COLO668 (cell line): ENCODE results near the gene ZFP62.
A peak's percentile ranks its signal among the peaks of the same experiment; 100 is the strongest.
"Not testable (repeated sequence)": the region's sequence is repeated elsewhere in the genome, so short reads cannot be mapped to it uniquely, and the experiment has no call there.

Experiments used
- DNase-seq: peaks from one replicate; lab custom pipeline; 2025; ENCODE audit not compliant: unreplicated experiment; lab: John Stamatoyannopoulos, UW

The ZFP62 gene

DNA sequence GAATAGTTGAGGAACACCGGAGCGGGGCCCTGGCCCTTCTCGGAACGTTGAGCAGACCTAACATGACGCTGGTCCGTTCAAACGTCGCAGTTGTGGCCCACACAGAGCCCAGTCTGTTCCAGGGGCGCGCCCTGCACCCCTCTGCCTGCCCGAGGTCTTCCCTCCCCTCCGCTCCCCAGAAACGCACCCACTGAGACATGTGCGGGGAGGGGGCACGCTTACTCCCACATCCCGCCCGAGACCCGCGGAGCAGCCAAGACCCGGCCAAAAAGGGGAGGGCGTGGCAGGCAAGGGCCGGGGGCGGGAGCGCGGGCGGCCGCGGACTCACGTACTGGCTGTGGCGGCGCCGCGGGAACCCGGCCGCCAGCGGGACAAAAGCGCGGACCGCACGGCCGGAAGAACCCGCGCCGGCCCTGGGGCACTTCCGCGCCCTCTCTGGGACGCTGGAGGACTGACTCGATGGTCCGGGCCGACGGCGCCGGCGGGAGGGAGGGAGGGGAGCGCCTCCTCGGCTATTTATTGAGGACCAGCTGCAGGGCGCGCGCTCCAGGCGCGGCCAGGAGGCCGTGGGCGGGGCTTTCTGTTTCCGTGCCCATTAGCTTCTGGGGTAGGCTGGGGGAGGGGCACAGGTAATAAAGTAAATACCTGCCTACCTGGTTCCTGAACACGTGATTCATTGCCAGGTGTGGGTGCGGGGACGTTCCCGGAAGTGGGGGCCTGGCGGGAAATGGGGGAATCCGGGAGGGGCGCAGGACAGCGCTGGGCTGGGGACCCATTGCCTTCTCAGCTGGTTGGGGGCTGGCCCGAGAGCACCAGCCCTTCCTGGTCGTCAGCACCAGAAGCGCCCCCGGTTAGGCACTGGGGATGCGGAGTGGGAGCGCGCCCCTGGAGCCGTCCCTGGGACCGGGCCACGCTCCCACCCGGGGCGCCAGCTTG lies at the start of gene ZFP62:
Gene ZFP62, minus strand, starts transcription at position 390 of the 936 bp plus-strand sequence. Its CDS starts 57 bp downstream, at position 333.
- peak; percentile 93 for DNase-seq

DNA sequence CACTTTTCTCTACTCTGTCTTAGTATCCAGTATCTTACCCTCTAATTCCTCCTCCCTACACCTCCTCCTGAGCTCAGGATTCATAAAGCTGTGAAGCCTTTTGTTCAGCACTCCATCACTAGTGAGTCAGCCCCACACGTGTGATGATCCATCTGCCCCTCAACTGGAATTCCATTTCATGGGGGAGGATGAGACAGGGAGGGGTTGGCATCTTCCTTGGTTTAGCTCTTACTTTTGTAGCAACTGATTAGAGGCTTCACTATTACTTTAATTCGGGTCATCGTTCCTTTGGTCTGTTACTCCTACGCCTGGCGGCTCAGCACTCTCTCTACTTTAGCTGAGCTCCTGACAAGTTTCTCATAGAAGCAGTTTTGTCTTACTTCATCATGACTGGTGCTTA lies 49.7 kb upstream of the ZFP62 start:
- no peak for DNase-seq

DNA sequence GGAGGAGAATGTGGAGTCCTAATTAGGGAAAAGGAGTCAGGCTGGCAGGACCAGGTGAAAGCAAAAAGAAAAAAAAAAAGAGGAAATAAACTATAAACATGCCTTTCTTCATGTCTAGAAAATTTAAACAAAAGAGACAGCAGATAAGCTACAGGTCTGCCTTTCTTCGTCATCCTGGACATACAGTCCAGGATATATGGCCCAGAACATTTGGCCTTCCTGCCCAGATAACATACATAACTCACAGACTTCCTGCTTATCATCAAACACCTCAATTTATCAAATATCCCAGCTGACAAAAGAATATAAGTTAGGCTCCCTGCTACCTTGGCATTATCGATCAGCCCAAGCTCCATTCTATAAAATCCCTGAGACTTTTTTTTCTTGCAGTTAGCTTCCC lies 49.1 kb upstream of the ZFP62 start:
- no peak for DNase-seq

DNA sequence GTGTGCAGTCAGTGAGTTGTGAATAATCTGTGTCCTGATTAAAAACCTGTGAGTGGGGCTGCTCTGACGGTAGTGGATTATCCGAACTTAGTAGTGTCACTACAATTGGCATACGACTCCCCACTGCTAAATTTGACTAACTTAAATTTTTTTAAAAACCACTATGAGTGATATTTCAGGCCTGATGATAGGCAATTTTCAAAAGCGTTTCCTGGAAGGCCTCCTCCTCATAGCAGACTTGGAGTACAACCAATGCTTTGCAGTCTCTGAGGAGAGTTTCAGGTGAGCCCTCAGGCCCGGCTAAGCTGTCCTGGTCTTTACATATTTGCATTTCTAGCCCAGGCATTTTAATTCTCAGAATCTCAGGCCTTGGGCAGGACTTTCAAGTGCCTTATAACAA lies 48.7 kb upstream of the ZFP62 start:
- DNase-seq: no peak

DNA sequence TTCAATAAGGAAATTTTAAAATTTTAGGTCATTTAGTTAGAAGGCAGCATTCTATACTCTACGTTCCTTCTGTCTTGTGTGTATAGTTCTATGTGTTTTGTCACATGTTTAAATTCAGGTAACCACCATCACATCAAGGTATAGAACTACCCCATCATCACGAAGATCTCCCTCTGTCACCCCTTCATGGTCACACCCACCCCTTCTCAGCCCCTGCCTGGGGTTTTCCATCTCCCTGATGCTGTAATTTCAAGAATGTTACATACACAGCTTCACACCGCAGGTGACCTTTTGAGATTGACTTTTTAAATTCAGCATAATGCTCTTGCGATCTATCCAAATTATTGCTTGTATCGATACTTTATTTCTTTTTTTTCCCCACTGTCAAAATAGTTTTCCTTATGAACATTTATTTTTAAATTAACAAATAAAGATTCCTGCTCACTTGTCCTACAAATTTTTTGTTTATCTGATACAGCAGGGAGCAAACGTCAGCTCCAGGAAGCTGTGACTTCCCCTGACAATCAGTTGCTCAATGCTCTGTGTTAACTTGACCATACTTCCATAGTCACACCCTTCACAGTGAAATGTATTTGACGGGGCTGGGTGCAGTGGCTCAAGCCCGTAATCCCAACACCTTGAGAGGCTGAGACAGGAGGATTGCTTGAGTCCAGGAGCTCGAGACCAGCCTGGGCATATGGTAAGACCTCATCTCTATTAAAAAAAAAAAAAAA lies 48.1 kb upstream of the ZFP62 start:
- DNase-seq: no peak

DNA sequence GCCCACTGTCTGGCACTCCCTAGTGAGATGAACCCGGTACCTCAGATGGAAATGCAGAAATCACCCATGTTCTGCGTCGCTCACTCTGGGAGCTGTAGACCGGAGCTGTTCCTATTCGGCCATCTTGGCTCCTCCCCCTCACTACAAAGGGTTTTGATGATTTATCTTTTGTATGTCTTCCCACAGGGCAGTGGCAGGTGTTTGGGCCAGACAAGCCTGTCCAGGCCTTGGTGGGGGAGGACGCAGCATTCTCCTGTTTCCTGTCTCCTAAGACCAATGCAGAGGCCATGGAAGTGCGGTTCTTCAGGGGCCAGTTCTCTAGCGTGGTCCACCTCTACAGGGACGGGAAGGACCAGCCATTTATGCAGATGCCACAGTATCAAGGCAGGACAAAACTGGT lies 47.3 kb upstream of the ZFP62 start:
- no peak for DNase-seq

- DNase-seq: no peak
Measured at GRCh38 chr5:180901319-180902009, 40.4 kb upstream of the ZFP62 start.

DNA sequence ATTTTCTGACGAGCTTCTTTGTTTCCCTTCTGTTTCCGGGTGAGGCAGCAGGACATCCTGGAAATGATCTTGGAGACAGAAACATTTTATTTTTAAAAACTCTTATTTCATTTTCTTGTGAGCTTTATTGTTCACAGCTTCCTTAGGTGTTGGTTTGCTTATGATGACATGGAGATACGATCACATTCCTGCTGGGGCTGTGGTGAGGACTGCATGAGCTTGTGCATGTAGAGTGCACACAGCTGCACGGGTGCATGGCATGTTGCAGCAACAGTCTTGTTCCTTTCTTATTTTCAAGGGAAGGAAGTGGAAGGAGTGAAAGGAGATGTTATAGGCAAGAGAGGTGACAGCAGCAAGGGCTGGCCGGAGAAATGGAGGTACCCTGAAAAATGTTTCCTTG lies 39.1 kb upstream of the ZFP62 start:
- no peak for DNase-seq

DNA sequence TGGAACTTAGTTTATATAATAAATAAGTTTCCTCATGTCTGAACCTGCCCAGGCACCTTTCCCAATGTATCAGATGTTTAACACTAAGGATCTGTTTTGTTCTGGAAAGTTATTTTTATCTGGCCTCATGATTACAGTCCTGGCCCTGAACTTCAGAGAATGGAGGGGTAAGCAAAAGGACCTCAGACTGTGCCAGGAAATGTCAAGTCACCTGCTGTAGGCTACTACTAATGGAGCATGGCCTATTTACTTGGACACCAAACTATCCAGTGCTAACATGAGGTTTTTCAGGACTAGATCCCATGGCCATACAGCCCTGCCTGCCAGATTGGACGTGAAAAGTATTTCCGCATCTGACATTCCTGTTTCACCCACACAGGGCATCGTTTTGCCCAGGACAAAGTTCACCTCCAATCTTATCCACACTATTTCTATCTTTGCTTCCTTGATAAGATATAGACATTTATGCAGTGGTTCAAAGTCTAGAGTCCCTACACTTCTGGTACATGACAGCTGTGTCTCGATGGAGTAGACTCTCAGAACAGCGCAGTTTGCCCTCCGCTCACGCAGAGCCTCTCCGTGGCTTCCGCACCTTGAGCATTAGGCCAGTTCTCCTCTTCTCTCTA lies 37.7 kb upstream of the ZFP62 start, which contains the start of gene BTNL8:
Gene BTNL8, plus strand, starts transcription at position 539 of the 626 bp plus-strand sequence. CDS start 152 bp downstream, outside the sequence.
- DNase-seq: no peak

DNA sequence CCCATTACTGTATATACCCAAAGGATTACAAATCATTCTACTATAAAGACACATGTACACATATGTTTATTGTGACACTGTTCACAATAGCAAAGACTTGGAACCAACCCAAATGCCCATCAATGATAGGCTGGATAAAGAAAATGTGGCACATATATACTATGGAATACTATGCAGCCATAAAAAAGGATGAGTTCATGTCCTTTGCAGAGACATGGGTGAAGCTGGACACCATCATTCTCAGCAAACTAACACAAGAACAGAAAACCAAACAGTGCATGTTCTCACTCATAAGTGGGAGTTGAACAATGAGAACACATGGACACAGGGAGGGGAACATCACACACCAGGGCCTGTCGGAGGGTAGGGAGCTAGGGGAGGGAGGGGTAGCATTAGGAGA lies 34.3 kb upstream of the ZFP62 start:
- not testable (repeated sequence) for DNase-seq

GRCh38 chr5:180889381-180889780 lies 28.3 kb upstream of the ZFP62 start:
- DNase-seq: no peak

DNA sequence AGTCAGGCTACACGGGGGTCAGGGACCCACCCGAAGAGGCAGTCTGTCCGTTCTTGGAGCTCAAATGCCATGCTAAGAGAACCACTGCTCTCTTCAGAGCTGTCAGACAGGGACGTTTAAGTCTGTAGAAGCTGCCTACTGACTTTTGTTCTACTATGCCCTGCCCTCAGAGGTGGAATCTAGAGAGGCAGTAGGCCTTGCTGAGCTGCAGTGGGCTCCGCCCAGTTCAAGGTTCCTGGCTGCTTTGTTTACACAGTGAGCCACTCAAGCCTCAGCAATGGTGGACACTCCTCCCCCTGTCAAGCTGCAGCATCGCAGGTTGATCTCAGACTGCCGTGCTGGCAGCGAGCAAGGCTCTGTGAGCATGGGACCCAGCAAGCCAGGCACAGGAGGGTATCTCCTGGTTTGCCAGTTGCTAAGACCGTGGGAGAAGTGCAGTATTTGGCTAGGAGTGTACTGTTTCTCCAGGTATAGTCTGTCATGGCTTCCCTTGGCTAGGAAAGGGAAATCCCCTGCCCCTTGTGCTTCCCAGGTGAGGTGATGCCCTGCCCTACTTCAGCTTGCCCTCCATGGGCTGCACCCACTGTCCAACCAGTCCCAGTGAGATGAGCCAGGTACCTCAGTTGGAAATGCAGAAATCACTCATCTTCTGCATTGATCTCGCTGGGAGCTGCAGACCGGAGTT lies 24.9 kb upstream of the ZFP62 start:
- peak; percentile 44 for DNase-seq

- DNase-seq: no peak
Measured at GRCh38 chr5:180875860-180876426, 14.9 kb upstream of the ZFP62 start.

DNA sequence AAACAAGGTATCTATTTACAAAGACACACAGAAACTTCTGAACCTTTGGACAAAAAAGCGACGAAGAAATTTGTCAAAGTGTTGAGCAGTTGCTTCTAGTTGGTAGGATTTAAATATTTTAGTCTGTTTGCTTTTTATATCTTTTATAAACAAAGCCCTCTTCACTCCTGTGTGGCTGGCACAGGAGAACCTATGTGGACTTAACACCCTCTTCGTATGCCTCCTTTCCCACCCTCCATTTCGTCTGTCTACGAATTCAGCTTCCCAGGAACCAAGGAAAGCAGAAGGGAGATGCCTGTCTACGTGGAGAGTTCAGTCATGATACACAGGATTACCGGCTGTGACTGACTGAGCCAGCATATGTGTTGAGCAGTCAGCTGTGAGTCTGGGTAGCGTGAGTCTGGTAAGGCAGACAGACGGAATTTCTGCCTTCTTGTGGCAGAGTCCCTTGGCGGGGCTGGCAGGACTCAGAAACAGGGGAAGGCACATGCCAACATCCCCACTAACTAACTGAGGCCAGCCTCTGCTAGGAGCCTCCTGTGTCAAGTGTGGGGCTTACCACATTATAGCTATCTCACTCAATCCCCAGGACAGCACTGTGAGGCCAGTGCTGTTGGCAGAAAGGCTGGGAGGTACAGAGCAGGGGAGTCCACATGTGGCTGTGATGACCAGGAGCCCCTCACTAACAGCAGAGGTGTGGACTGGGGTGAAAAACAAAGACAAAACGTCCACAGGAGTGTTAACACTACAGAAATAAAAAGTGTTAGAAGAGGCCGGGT lies 13.9 kb upstream of the ZFP62 start:
- no peak for DNase-seq

DNA sequence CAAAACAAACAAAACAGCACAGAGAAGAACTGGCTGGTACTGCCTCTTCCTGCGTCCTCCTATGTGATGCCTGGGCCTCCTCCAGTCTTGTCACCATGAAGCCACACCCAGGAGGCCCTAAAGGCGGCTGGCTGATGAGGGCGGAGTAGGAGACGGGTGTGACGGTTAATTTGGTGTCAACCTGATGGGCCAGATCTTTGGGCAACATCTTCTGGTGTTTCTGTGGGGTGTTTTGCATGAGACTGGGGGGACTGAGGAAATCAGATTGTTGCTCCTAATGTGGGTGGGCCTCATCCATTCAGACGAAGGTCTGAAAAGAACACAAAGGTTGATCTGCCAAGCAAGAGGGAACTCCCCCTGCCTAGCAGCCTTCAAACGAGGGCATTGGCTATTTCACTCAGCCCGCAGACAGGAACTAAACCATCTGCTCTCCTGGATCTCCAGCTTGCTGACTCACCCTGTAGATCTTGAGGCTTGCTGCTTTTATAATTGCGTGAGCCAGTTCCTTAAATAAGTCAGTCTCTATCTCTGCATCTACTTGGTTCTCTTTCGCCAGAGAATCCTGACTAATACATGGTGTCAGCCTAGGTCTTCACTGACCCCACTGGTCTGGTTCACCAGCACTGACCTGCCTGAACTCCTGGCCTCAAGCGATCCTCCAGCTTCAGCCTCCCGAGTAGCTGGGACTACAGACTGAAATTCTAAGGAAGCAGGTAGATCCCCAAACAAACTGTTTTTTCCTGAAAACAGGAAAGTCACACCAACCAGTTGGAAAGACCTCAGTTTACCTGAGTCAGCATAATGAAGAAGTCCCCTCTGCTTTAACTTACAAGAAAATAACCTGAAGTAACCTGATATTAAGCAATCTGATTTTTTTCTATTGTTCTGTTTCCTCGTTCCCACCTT lies 12.8 kb upstream of the ZFP62 start:
- DNase-seq: no peak

DNA sequence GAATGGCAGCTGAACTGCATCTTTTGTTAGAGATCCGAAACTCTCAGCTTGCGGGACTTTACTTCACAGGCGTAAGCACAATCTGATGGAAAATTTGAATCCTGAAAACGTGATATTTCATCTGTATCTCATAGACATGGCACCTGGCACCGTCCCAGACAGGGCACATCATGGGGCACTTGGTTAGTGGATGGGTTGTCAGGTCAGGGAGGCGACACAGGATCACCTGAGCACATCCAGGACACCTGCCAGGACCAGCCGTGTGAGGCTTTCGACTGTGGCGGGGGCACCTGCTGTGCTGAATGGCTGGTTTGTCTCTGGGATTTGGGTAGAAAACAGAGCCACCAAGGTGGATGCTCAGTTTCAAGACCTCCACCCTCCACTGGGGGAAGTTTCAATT lies 11.3 kb upstream of the ZFP62 start:
- DNase-seq: no peak

GRCh38 chr5:180870276-180871068 lies 9.4 kb upstream of the ZFP62 start:
- DNase-seq: no peak
